Vagina (tissue), 2 donors: ENCODE results near the gene FIZ1.

Source experiments
- POLR2A ChIP-seq, 2 donors: fragments of 450-650 bp; IDR thresholded peaks; one replicate each; pipeline ENCODE4 v1.6.1; 2017; ENCODE audit warnings: antibody characterized with exemption in 2 of 2, mild to moderate bottlenecking in 2 of 2, moderate library complexity in 2 of 2
- POLR2AphosphoS5 ChIP-seq, 2 donors: sonication (generic); formaldehyde crosslinking; IDR thresholded peaks; one replicate each; pipeline ENCODE4 v1.9.0; 2017; ENCODE audit warnings: antibody characterized with exemption in 2 of 2, mild to moderate bottlenecking in 2 of 2, low read depth in 1 of 2; ENCODE audit not compliant: insufficient read depth in 1 of 2
- TF ChIP-seq, protein P1 (sequence below), 3 experiments: fragments of 450-650 bp in 2 of 3; fragments of 200-600 bp in 1 of 3; sonication (generic) in 1 of 3; IDR thresholded peaks; one replicate each; pipeline ENCODE4 v1.5.1; 2017 to 2019; ENCODE audit warnings: antibody characterized with exemption in 3 of 3, mild to moderate bottlenecking in 2 of 3, moderate library complexity in 2 of 3

- TF ChIP-seq, protein P1, sequence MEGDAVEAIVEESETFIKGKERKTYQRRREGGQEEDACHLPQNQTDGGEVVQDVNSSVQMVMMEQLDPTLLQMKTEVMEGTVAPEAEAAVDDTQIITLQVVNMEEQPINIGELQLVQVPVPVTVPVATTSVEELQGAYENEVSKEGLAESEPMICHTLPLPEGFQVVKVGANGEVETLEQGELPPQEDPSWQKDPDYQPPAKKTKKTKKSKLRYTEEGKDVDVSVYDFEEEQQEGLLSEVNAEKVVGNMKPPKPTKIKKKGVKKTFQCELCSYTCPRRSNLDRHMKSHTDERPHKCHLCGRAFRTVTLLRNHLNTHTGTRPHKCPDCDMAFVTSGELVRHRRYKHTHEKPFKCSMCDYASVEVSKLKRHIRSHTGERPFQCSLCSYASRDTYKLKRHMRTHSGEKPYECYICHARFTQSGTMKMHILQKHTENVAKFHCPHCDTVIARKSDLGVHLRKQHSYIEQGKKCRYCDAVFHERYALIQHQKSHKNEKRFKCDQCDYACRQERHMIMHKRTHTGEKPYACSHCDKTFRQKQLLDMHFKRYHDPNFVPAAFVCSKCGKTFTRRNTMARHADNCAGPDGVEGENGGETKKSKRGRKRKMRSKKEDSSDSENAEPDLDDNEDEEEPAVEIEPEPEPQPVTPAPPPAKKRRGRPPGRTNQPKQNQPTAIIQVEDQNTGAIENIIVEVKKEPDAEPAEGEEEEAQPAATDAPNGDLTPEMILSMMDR (IDR thresholded peaks at IDR 0.05), result no peak
- TF ChIP-seq POLR2AphosphoS5 (IDR thresholded peaks at IDR 0.05; ENCODE audit: insufficient read depth in 1 of 2, low read depth in 1 of 2) (peak in 1 of 2 donors; percentile 21), POLR2A (IDR thresholded peaks at IDR 0.05) (no peak)
These were observed 43.1 kb upstream of the FIZ1 start for GRCh38 chr19:55642153-55643002.
